ENCODE data around the gene KIR2DL3. TPM values are rescaled to one million over a fixed set of nuclear protein-coding genes. Genes with fewer than 3 reads are reported as not detected.
"Not testable (repeated sequence)": the region's sequence is repeated elsewhere in the genome, so short reads cannot be mapped to it uniquely, and the experiment has no call there.

The KIR2DL3 gene
- total and polyA plus RNA-seq, 2 donors: 0.05 TPM; not detected in 1

GRCh38 chr19:54708781-54709180 is 29.5 kb upstream of the KIR2DL3 start:
- DNase-seq (ENCODE audit: low read depth in 6 of 9, low spot score in 9 of 9): no peak
- whole genome bisulfite sequencing: 99% methylated on average over 7 of the region's 7 CpGs

DNA sequence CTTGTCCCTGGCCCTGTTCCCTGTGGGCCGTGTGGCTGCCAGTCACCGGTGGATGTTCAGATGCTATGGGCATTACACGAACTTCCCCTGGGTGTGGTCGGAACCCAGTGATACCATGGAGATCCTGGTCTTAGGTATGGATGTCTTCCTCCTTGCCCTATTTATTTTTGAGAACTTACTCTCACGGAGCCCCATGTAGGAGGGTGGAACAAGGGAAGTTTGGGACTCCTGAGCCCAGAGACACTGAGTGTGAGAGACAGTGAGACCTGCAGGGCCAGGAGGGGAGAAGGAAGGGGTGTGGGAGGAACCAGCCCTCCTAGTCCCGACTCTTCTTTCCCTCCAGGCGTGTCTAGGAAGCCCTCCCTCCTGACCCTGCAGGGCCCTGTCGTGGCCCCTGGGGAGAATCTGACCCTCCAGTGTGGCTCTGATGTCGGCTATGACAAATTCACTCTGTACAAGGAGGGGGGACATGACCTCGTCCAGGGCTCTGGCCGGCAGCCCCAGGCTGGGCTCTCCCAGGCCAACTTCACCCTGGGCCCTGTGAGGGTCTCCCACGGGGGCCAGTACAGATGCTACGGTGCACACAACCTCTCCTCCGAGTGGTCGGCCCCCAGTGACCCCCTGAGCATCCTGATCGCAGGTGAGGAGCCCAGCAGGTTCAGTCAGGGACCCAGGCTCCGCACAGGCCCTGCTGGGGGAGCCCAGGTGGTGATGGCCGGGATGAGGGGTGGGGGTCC is 28.9 kb upstream of the KIR2DL3 start:
- WGBS: 88% methylated on average over 18 of the region's 18 CpGs
- Histone ChIP-seq H3K9me3 (ENCODE audit: control insufficient read depth in 2 of 2, insufficient read depth in 1 of 2, low read length in 1 of 2) (peaks cover 0 to 6% of the 10 kb centered on the region in 2 donors), H3K4me3 (ENCODE audit: low read length in 2 of 2) (no peak overlapping the region), H3K36me3 (ENCODE audit: control insufficient read depth in 2 of 2, insufficient read depth in 2 of 2, low read length in 1 of 2) (no peaks in the 10 kb centered on the region), H3K4me1 (ENCODE audit: control insufficient read depth in 2 of 2, insufficient read depth in 2 of 2, low read length in 2 of 2) (peaks cover 2 to 7% of the 10 kb centered on the region in 2 donors), H3K27ac (ENCODE audit: low read depth in 1 of 2, low read length in 1 of 2) (no peak overlapping the region), H3K27me3 (ENCODE audit: control insufficient read depth in 2 of 2, insufficient read depth in 1 of 2, low read length in 1 of 2) (no peaks in the 10 kb centered on the region)
- DNase-seq (ENCODE audit: low read depth in 6 of 9, low spot score in 9 of 9): no peak

More at GRCh38 chr19:54708781-54709180, 29.5 kb upstream of the KIR2DL3 start:
- Histone ChIP-seq H3K4me3 (ENCODE audit: low read length in 2 of 2) (no peak overlapping the region), H3K4me1 (ENCODE audit: control insufficient read depth in 2 of 2, insufficient read depth in 2 of 2, low read length in 2 of 2) (peaks cover 2 to 7% of the 10 kb centered on the region in 2 donors), H3K27me3 (ENCODE audit: control insufficient read depth in 2 of 2, insufficient read depth in 1 of 2, low read length in 1 of 2) (no peaks in the 10 kb centered on the region), H3K9me3 (ENCODE audit: control insufficient read depth in 2 of 2, insufficient read depth in 1 of 2, low read length in 1 of 2) (peaks cover 0 to 6% of the 10 kb centered on the region in 2 donors), H3K27ac (ENCODE audit: low read depth in 1 of 2, low read length in 1 of 2) (no peak overlapping the region), H3K36me3 (ENCODE audit: control insufficient read depth in 2 of 2, insufficient read depth in 2 of 2, low read length in 1 of 2) (no peaks in the 10 kb centered on the region)

GRCh38 chr19:54709956-54710355 is 28.4 kb upstream of the KIR2DL3 start:
- H3K4me1 ChIP-seq (ENCODE audit: control insufficient read depth in 2 of 2, insufficient read depth in 2 of 2, low read length in 2 of 2); H3K4me3 ChIP-seq (ENCODE audit: low read length in 2 of 2); H3K27ac ChIP-seq (ENCODE audit: low read depth in 1 of 2, low read length in 1 of 2); DNase-seq (ENCODE audit: low read depth in 6 of 9, low spot score in 9 of 9); H3K27me3 ChIP-seq (ENCODE audit: control insufficient read depth in 2 of 2, insufficient read depth in 1 of 2, low read length in 1 of 2); H3K36me3 ChIP-seq (ENCODE audit: control insufficient read depth in 2 of 2, insufficient read depth in 2 of 2, low read length in 1 of 2); H3K9me3 ChIP-seq (ENCODE audit: control insufficient read depth in 2 of 2, insufficient read depth in 1 of 2, low read length in 1 of 2): not testable (repeated sequence)
- 86% methylated on average over 11 of the region's 13 CpGs for WGBS

GRCh38 chr19:54724142-54724541 is 14.2 kb upstream of the KIR2DL3 start, which contains the start of gene KIR3DL3:
Gene KIR3DL3, plus strand, starts transcription at chr19:54724442. Its CDS starts 55 bp downstream, at chr19:54724497.
- no peaks in the 10 kb centered on the region for H3K9me3 ChIP-seq (ENCODE audit: control insufficient read depth in 2 of 2, insufficient read depth in 1 of 2, low read length in 1 of 2)
- WGBS: 93% methylated on average over 9 of the region's 9 CpGs
- no peaks in the 10 kb centered on the region for H3K4me1 ChIP-seq (ENCODE audit: control insufficient read depth in 2 of 2, insufficient read depth in 2 of 2, low read length in 2 of 2)
- H3K27me3 ChIP-seq (ENCODE audit: control insufficient read depth in 2 of 2, insufficient read depth in 1 of 2, low read length in 1 of 2): no peaks in the 10 kb centered on the region
- H3K4me3 ChIP-seq (ENCODE audit: low read length in 2 of 2): no peak within 1 kb of the TSS
- H3K36me3 ChIP-seq (ENCODE audit: control insufficient read depth in 2 of 2, insufficient read depth in 2 of 2, low read length in 1 of 2): no peaks in the 10 kb centered on the region
- H3K27ac ChIP-seq (ENCODE audit: low read depth in 1 of 2, low read length in 1 of 2): no peak within 1 kb of the TSS
- no peak for DNase-seq (ENCODE audit: low read depth in 6 of 9, low spot score in 9 of 9)

DNA sequence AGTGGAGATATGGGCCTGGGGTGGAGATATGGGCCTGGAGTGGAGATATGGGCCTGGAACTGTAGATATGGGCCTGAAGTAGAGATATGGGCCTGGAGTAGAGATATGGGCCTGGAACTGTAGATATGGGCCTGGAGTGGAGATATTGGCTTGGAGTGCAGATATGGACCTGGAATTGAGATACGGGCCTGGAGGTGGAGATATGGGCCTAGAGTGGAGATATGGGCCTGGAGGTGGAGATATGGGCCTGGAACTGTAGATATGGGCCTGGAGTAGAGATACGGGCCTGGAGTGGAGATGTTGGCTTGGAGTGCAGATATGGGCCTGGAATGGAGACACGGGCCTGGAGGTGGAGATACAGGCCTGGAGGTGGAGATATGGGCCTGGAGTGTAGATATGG is 13.7 kb upstream of the KIR2DL3 start:
- no peak overlapping the region for H3K27ac ChIP-seq (ENCODE audit: low read depth in 1 of 2, low read length in 1 of 2)
- DNase-seq (ENCODE audit: low read depth in 6 of 9, low spot score in 9 of 9): no peak
- 74% methylated on average over 3 of the region's 3 CpGs for WGBS
- H3K9me3 ChIP-seq (ENCODE audit: control insufficient read depth in 2 of 2, insufficient read depth in 1 of 2, low read length in 1 of 2): no peaks in the 10 kb centered on the region
- no peaks in the 10 kb centered on the region for H3K27me3 ChIP-seq (ENCODE audit: control insufficient read depth in 2 of 2, insufficient read depth in 1 of 2, low read length in 1 of 2)
- no peaks in the 10 kb centered on the region for H3K36me3 ChIP-seq (ENCODE audit: control insufficient read depth in 2 of 2, insufficient read depth in 2 of 2, low read length in 1 of 2)
- H3K4me3 ChIP-seq (ENCODE audit: low read length in 2 of 2): no peak overlapping the region
- no peaks in the 10 kb centered on the region for H3K4me1 ChIP-seq (ENCODE audit: control insufficient read depth in 2 of 2, insufficient read depth in 2 of 2, low read length in 2 of 2)

DNA sequence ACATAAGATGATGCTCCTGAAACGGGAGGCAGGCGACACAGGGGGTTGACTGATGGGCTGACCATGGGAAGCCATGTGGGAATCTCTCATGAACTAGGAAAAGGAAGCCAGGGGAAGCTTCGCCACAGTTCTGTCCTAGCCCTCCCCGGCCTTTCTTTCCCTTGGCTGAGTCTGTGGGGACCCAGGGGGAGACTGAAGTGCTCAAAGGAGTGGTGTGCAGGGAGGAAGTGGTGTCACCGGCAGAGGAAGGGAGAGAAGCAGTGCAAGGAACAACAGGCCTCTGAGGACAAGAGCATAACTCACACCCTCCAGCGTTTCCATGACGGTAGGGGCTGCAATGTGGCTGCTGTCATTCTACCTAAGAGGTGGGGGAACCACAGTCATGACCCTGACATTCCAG is 13.0 kb upstream of the KIR2DL3 start:
- H3K27me3 ChIP-seq (ENCODE audit: control insufficient read depth in 2 of 2, insufficient read depth in 1 of 2, low read length in 1 of 2): no peaks in the 10 kb centered on the region
- no peaks in the 10 kb centered on the region for H3K36me3 ChIP-seq (ENCODE audit: control insufficient read depth in 2 of 2, insufficient read depth in 2 of 2, low read length in 1 of 2)
- H3K27ac ChIP-seq (ENCODE audit: low read depth in 1 of 2, low read length in 1 of 2): no peak overlapping the region
- H3K9me3 ChIP-seq (ENCODE audit: control insufficient read depth in 2 of 2, insufficient read depth in 1 of 2, low read length in 1 of 2): no peaks in the 10 kb centered on the region
- no peak overlapping the region for H3K4me3 ChIP-seq (ENCODE audit: low read length in 2 of 2)
- WGBS: 90% methylated on average over 7 of the region's 7 CpGs
- no peaks in the 10 kb centered on the region for H3K4me1 ChIP-seq (ENCODE audit: control insufficient read depth in 2 of 2, insufficient read depth in 2 of 2, low read length in 2 of 2)
- no peak for DNase-seq (ENCODE audit: low read depth in 6 of 9, low spot score in 9 of 9)

DNA sequence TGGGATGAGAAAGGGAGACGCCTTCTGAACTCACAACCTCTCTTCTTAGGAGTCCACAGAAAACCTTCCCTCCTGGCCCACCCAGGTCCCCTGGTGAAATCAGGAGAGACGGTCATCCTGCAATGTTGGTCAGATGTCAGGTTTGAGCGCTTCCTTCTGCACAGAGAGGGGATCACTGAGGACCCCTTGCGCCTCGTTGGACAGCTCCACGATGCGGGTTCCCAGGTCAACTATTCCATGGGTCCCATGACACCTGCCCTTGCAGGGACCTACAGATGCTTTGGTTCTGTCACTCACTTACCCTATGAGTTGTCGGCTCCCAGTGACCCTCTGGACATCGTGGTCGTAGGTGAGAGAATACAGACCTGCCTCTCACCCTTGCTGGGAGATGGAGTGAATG is 10.8 kb upstream of the KIR2DL3 start:
- Histone ChIP-seq H3K36me3 (ENCODE audit: control insufficient read depth in 2 of 2, insufficient read depth in 2 of 2, low read length in 1 of 2) (no peaks in the 10 kb centered on the region), H3K4me1 (ENCODE audit: control insufficient read depth in 2 of 2, insufficient read depth in 2 of 2, low read length in 2 of 2) (no peaks in the 10 kb centered on the region), H3K27ac (ENCODE audit: low read depth in 1 of 2, low read length in 1 of 2) (no peak overlapping the region), H3K9me3 (ENCODE audit: control insufficient read depth in 2 of 2, insufficient read depth in 1 of 2, low read length in 1 of 2) (no peaks in the 10 kb centered on the region), H3K4me3 (ENCODE audit: low read length in 2 of 2) (no peak overlapping the region), H3K27me3 (ENCODE audit: control insufficient read depth in 2 of 2, insufficient read depth in 1 of 2, low read length in 1 of 2) (no peaks in the 10 kb centered on the region)
- WGBS: 88% methylated on average over 10 of the region's 10 CpGs
- DNase-seq (ENCODE audit: low read depth in 6 of 9, low spot score in 9 of 9): no peak

- Histone ChIP-seq H3K36me3 (ENCODE audit: control insufficient read depth in 2 of 2, insufficient read depth in 2 of 2, low read length in 1 of 2) (no peaks in the 10 kb centered on the region), H3K27me3 (ENCODE audit: control insufficient read depth in 2 of 2, insufficient read depth in 1 of 2, low read length in 1 of 2) (no peaks in the 10 kb centered on the region), H3K4me1 (ENCODE audit: control insufficient read depth in 2 of 2, insufficient read depth in 2 of 2, low read length in 2 of 2) (no peaks in the 10 kb centered on the region), H3K4me3 (ENCODE audit: low read length in 2 of 2) (no peak overlapping the region), H3K27ac (ENCODE audit: low read depth in 1 of 2, low read length in 1 of 2) (no peak overlapping the region), H3K9me3 (ENCODE audit: control insufficient read depth in 2 of 2, insufficient read depth in 1 of 2, low read length in 1 of 2) (no peaks in the 10 kb centered on the region)
- DNase-seq (ENCODE audit: low read depth in 6 of 9, low spot score in 9 of 9): no peak
- 67% methylated on average over 3 of the region's 3 CpGs for WGBS
These were observed 10.1 kb upstream of the KIR2DL3 start for GRCh38 chr19:54728167-54728566.

GRCh38 chr19:54729416-54730188 is 8.7 kb upstream of the KIR2DL3 start:
- Histone ChIP-seq H3K27ac (ENCODE audit: low read depth in 1 of 2, low read length in 1 of 2) (no peak overlapping the region), H3K27me3 (ENCODE audit: control insufficient read depth in 2 of 2, insufficient read depth in 1 of 2, low read length in 1 of 2) (no peaks in the 10 kb centered on the region), H3K9me3 (ENCODE audit: control insufficient read depth in 2 of 2, insufficient read depth in 1 of 2, low read length in 1 of 2) (no peaks in the 10 kb centered on the region), H3K4me1 (ENCODE audit: control insufficient read depth in 2 of 2, insufficient read depth in 2 of 2, low read length in 2 of 2) (no peaks in the 10 kb centered on the region), H3K4me3 (ENCODE audit: low read length in 2 of 2) (no peak overlapping the region), H3K36me3 (ENCODE audit: control insufficient read depth in 2 of 2, insufficient read depth in 2 of 2, low read length in 1 of 2) (no peaks in the 10 kb centered on the region)
- DNase-seq (ENCODE audit: low read depth in 6 of 9, low spot score in 9 of 9): no peak
- 82% methylated on average over 15 of the region's 15 CpGs for WGBS
